ENCODE data around the gene DLGAP1. TPM values are rescaled to one million over a fixed set of nuclear protein-coding genes. Genes with fewer than 3 reads are reported as not detected.

Gene DLGAP1
- total and polyA plus RNA-seq, 2 donors (not counting 1 experiment from before 2014, with no cell fraction given) = 0.07 to 0.61 TPM

GRCh38 chr18:3995476-3996102 lies 459.5 kb downstream of the DLGAP1 start:
- Histone ChIP-seq H3K9ac (ENCODE audit: low read length) (no peak overlapping the region), H3K9me3 (ENCODE audit: control extremely low read depth in 1 of 3, control insufficient read depth in 2 of 3, insufficient read depth in 1 of 3, low read length in 2 of 3) (no peaks in the 10 kb centered on the region), H3K36me3 (replicated peaks in 1 of 2; ENCODE audit: control extremely low read depth in 1 of 2, control insufficient read depth in 1 of 2, extremely low read depth in 1 of 2, insufficient read depth in 2 of 2, low read length in 1 of 2) (no peaks in the 10 kb centered on the region), H4K20me1 (ENCODE audit: control insufficient read depth, insufficient read depth, low read length, poor library complexity, severe bottlenecking) (no peaks in the 10 kb centered on the region), H3K79me2 (ENCODE audit: control insufficient read depth, insufficient read depth, low read length) (no peaks in the 10 kb centered on the region), H3K27me3 (replicated peaks in 1 of 4; ENCODE audit: control extremely low read depth in 1 of 4, control insufficient read depth in 3 of 4, insufficient read depth in 4 of 4, low read length in 3 of 4) (no peaks in the 10 kb centered on the region), H3K27ac (ENCODE audit: low read length in 2 of 2) (no peak overlapping the region), H3K4me3 (ENCODE audit: control extremely low read depth in 1 of 5, extremely low read depth in 1 of 5, insufficient read depth in 1 of 5, low read depth in 2 of 5, low read length in 4 of 5) (no peak overlapping the region), H2AFZ (ENCODE audit: insufficient read depth, low read depth, low read length, poor library complexity, severe bottlenecking) (no peak overlapping the region), H3K4me2 (replicated peaks; ENCODE audit: low read depth, low read length, poor library complexity, severe bottlenecking) (no peak overlapping the region), H3K4me1 (ENCODE audit: control insufficient read depth in 2 of 2, insufficient read depth in 2 of 2, low read length in 2 of 2) (no peaks in the 10 kb centered on the region)
- 34% methylated on average over 3 of the region's 8 CpGs for WGBS (ENCODE audit: insufficient coverage)
- Mint-ChIP-seq H3K27me3 (no peaks in the 10 kb centered on the region), H3K27ac (no peak overlapping the region), H3K9me3 (ENCODE audit: insufficient read depth) (no peaks in the 10 kb centered on the region), H3K4me1 (no peaks in the 10 kb centered on the region), H3K4me3 (no peak overlapping the region)
- DNase-seq (peak; percentile 55), ATAC-seq (ENCODE audit: low read depth) (peak; percentile 53)
- intact Hi-C loops (cut with micrococcal nuclease) = loop anchor here (2.0 kb wide), 1 partner anchor 715 kb away; no protein-coding TSS in a partner anchor
- TF ChIP-seq CTCF (IDR thresholded peaks at IDR 0.05) (peak; percentile 84), EZH2 (IDR thresholded peaks at IDR 0.05; ENCODE audit: borderline replicate concordance, insufficient read depth, low read depth, low read length, poor library complexity, severe bottlenecking) (no peak)
- POLR2A ChIA-PET = no interaction called here
- CTCF ChIA-PET = interaction anchor here (0.9 to 2.0 kb wide), 8 partner anchors 9 to 714 kb away, joined by 3 to 14 read pairs (median 4); no protein-coding TSS in a partner anchor

GRCh38 chr18:3993941-3994687 lies 461.0 kb downstream of the DLGAP1 start:
- Histone ChIP-seq H3K9me3 (ENCODE audit: control extremely low read depth in 1 of 3, control insufficient read depth in 2 of 3, insufficient read depth in 1 of 3, low read length in 2 of 3) (no peaks in the 10 kb centered on the region), H3K27me3 (replicated peaks in 1 of 4; ENCODE audit: control extremely low read depth in 1 of 4, control insufficient read depth in 3 of 4, insufficient read depth in 4 of 4, low read length in 3 of 4) (no peaks in the 10 kb centered on the region), H3K27ac (ENCODE audit: low read length in 2 of 2) (no peak overlapping the region), H3K79me2 (ENCODE audit: control insufficient read depth, insufficient read depth, low read length) (no peaks in the 10 kb centered on the region), H2AFZ (ENCODE audit: insufficient read depth, low read depth, low read length, poor library complexity, severe bottlenecking) (no peak overlapping the region), H3K4me1 (ENCODE audit: control insufficient read depth in 2 of 2, insufficient read depth in 2 of 2, low read length in 2 of 2) (no peaks in the 10 kb centered on the region), H3K4me3 (ENCODE audit: control extremely low read depth in 1 of 5, extremely low read depth in 1 of 5, insufficient read depth in 1 of 5, low read depth in 2 of 5, low read length in 4 of 5) (no peak overlapping the region), H3K36me3 (replicated peaks in 1 of 2; ENCODE audit: control extremely low read depth in 1 of 2, control insufficient read depth in 1 of 2, extremely low read depth in 1 of 2, insufficient read depth in 2 of 2, low read length in 1 of 2) (no peaks in the 10 kb centered on the region), H3K4me2 (replicated peaks; ENCODE audit: low read depth, low read length, poor library complexity, severe bottlenecking) (no peak overlapping the region), H4K20me1 (ENCODE audit: control insufficient read depth, insufficient read depth, low read length, poor library complexity, severe bottlenecking) (no peaks in the 10 kb centered on the region), H3K9ac (ENCODE audit: low read length) (no peak overlapping the region)
- no peaks in the 10 kb centered on the region for H3K9me3 Mint-ChIP-seq (ENCODE audit: insufficient read depth)
- intact Hi-C loops (cut with micrococcal nuclease) = loop anchor here (2.0 kb wide), 1 partner anchor 713 kb away; no protein-coding TSS in a partner anchor
- TF ChIP-seq EZH2 (IDR thresholded peaks at IDR 0.05; ENCODE audit: borderline replicate concordance, insufficient read depth, low read depth, low read length, poor library complexity, severe bottlenecking) (no peak), CTCF (IDR thresholded peaks at IDR 0.05) (no peak)
- ChIA-PET POLR2A (no interaction called here), CTCF (interaction anchor here (0.7 to 2.0 kb wide), 6 partner anchors 9 to 1053 kb away, joined by 3 to 14 read pairs (median 4); no protein-coding TSS in a partner anchor)
- ATAC-seq (ENCODE audit: low read depth) (no peak), DNase-seq (no peak)
- WGBS (ENCODE audit: insufficient coverage) = 64% methylated on average over 6 of the region's 9 CpGs
- H3K27ac Mint-ChIP-seq = no peak overlapping the region
- no peaks in the 10 kb centered on the region for H3K27me3 Mint-ChIP-seq
- H3K4me1 Mint-ChIP-seq = no peaks in the 10 kb centered on the region
- no peak overlapping the region for H3K4me3 Mint-ChIP-seq
